ENCODE data around the gene LHX4.

LHX4 gene

GRCh38 chr1:180271272-180272255 is 41.5 kb downstream of the LHX4 start:
- DNase-seq (ENCODE audit: low read depth in 2 of 2), result no peak

GRCh38 chr1:180272395-180272794 is 42.3 kb downstream of the LHX4 start:
- DNase-seq (ENCODE audit: low read depth in 2 of 2), result no peak

GRCh38 chr1:180273066-180273465 is 43.0 kb downstream of the LHX4 start:
- DNase-seq (ENCODE audit: low read depth in 2 of 2), result no peak

DNA sequence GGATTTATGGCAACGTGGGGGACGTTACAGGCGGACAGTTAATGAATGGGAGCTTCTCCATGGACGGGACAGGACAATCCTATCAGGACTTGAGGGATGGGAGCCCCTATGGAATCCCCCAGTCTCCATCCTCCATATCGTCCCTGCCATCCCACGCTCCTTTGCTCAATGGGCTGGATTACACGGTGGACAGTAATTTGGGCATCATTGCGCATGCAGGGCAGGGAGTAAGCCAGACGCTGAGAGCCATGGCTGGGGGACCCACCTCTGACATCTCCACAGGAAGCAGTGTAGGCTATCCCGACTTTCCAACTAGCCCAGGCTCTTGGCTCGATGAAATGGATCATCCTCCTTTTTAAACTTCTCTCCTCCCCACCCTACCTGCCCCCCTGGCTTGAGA is 44.2 kb downstream of the LHX4 start:
- DNase-seq (ENCODE audit: low read depth in 2 of 2), result no peak

DNA sequence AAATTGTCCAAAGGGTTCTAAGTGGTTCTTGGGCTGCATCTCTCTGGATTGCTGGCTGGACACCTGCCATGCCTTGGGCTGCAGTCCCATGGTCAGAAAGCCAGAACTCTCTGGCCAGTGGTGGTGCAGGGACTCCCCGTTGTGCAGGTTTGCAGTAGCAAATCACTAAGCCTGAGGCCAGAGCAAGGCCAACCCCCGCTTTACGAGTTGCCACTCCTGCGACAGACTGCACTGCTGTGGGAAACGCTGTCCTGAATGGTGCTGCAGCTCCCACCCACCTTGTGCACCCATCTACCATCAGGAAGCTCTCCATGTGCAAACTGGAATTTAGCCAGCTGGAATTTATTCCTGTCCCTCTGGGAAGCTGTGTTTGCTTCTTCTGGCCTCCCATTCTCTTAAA is 45.7 kb downstream of the LHX4 start:
- no peak for DNase-seq (ENCODE audit: low read depth in 2 of 2)

GRCh38 chr1:180277476-180278193 is 47.6 kb downstream of the LHX4 start:
- DNase-seq (ENCODE audit: low read depth in 2 of 2), result no peak

DNA sequence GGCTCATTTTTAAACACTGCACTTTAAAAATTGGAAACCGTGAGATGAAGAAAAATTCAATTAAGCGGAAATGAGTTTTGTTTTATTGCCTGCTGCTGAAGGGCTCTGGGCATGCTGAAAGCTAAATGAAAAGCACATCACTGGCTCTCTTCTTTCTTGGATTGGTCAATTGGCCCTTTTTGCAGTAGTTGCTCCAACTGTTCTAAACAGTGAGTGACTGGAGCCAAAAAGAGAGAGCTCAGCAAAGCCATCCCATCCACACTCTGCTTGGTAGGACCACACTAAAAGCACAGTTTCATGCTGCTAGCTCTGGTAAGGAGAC is 48.1 kb downstream of the LHX4 start:
- no peak for DNase-seq (ENCODE audit: low read depth in 2 of 2)

DNA sequence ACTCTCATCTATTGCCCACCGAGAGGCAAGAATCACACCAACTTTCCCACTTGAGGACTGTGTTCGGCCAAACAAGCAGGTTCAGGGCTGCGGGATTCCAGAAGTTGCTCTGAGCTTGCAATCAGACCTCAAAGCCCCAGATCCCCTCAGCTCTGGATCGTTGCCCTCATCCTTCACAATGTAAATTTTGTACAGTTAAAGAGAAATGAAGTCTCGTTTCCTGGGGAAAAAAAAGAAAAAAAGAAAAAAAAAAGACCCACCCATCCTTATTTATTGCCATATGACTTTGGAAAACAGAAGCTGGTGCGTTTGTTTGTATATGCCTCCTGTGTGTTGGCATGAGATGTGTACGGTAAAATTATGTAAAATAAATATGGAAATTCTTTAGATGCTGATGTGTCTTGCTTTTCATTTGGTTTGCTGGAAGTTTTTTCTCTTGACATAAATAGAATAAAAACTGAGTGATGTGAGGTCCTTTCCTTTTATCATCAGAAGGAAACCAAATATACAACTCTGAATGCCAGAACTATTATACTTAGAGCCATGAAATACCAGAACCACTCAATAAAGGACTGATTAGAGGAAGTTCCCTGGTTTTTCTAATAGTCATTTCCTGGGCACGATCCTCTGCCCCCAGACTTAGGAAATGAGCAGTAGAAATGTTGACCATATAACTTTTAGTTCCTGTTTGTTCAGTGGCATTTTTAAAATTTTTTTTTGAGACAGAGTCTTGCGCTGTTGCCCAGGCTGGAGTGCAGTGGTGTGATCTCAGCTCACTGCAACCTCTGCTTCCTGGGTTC is 48.7 kb downstream of the LHX4 start:
- no peak for DNase-seq (ENCODE audit: low read depth in 2 of 2)

- DNase-seq (ENCODE audit: low read depth in 2 of 2), result no peak
Observed at GRCh38 chr1:180279651-180280050, 49.6 kb downstream of the LHX4 start.

- DNase-seq (ENCODE audit: low read depth in 2 of 2), result no peak
Observed at GRCh38 chr1:180280617-180281016, 50.6 kb downstream of the LHX4 start.

GRCh38 chr1:180281490-180281889 is 51.4 kb downstream of the LHX4 start:
- DNase-seq (ENCODE audit: low read depth in 2 of 2), result no peak

GRCh38 chr1:180282401-180283044 is 52.5 kb downstream of the LHX4 start:
- DNase-seq (ENCODE audit: low read depth in 2 of 2), result no peak

- DNase-seq (ENCODE audit: low read depth in 2 of 2), result no peak
Observed at GRCh38 chr1:180283098-180283497, 53.0 kb downstream of the LHX4 start.

- DNase-seq (ENCODE audit: low read depth in 2 of 2), result no peak
Observed at GRCh38 chr1:180286417-180286816, 56.4 kb downstream of the LHX4 start.

GRCh38 chr1:180287988-180288705 is 58.1 kb downstream of the LHX4 start:
- DNase-seq (ENCODE audit: low read depth in 2 of 2), result no peak

- DNase-seq (ENCODE audit: low read depth in 2 of 2), result no peak
Observed at GRCh38 chr1:180288940-180289339, 58.9 kb downstream of the LHX4 start.

DNA sequence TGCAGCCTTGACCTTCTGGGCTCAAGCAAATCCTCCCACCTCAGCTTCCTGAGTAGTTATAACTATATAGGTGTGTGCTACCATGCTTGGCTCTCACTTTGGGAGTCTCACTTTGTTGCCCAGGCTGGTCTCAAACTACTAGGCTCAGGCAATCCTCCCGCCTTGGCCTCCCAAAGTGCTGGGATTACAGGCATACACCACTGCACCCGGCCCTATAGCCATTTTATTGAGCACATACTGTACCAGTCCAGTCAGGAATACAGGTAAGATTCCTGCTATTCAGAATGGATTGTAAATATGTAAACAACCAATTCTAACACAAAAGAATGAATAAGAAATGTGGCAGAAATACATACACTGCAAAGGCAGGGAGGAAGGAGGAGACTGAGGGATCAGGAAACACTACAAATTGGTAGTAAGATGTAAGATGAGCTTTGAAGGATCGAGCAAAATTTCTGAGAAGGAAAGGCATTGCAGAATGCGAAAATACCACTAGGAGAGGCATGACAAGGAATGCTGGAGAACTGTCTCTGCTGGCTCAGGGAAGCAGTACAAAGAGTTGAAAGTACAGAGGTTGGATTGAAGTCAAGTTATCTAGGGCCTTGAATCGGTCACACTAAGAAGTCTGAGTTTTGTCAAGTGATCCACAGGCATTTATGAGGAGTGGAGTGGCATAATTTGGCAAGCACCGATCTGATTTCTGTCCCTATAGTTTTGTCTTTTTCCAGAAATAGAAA is 60.4 kb downstream of the LHX4 start:
- DNase-seq (ENCODE audit: low read depth in 2 of 2), result no peak

GRCh38 chr1:180291004-180291403 is 60.9 kb downstream of the LHX4 start:
- DNase-seq (ENCODE audit: low read depth in 2 of 2), result no peak

DNA sequence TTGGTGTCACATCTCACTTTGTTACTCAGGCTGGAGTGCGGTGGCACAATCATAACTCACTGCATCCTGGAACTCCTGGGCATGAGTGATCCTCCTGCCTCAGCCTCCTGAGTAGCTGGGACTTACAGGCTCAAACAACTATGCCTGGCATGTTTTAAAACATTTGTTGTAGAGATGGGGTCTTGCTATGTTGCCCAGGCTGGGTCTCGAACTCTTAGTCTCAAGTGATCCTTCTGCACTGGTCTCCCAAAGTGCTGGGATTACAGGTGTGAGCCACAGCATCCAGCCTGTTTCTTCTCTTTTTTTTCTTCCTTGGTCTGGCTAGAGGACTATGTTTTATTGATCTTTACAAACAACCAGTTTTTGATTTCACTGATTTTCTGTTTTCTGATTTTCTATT is 64.6 kb downstream of the LHX4 start:
- DNase-seq (ENCODE audit: low read depth in 2 of 2), result no peak

DNA sequence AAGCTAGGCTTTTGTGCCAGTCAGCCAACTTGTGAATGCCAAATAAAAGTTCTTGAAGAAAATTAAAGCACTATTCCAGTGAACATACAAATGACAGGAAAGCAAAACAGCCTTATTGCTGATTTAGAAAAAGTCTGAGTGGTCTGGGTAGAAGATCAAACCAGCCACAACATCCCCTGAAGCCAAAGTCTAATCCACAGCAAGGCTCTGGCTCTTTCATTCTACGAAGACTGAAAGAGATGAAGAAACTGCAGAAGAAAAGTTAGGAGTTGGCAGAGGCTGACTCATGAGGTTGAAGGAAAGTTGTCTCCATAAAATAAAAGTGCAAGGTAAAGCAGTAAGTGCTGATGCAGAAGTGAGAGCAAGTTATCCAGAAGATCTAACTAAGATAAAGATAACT is 65.9 kb downstream of the LHX4 start:
- no peak for DNase-seq (ENCODE audit: low read depth in 2 of 2)

All from stimulated activated CD4-positive, alpha-beta T cell treated with anti-CD3 and anti-CD28 coated beads, Interleukin-1b, Interleukin-23, amount 100 ng/mL, for 1 hour (primary cell).